Measurements from ENCODE around the gene GNG12. TPM values are rescaled to one million over a fixed set of nuclear protein-coding genes. Genes with fewer than 3 reads are reported as not detected.

The GNG12 gene
- total and polyA plus RNA-seq, 8 donors, result 51.2 to 71.9 (median 57.1) TPM

- Histone ChIP-seq H3K36me3 (no peaks in the 10 kb centered on the region), H3K27me3 (no peaks in the 10 kb centered on the region), H3K4me1 (peaks cover 4 to 41% of the 10 kb centered on the region in 2 donors), H3K27ac (no peak overlapping the region), H3K9me3 (no peaks in the 10 kb centered on the region), H3K4me3 (no peak overlapping the region)
- DNase-seq (no peak), ATAC-seq (no peak)
- TF ChIP-seq, protein P1, sequence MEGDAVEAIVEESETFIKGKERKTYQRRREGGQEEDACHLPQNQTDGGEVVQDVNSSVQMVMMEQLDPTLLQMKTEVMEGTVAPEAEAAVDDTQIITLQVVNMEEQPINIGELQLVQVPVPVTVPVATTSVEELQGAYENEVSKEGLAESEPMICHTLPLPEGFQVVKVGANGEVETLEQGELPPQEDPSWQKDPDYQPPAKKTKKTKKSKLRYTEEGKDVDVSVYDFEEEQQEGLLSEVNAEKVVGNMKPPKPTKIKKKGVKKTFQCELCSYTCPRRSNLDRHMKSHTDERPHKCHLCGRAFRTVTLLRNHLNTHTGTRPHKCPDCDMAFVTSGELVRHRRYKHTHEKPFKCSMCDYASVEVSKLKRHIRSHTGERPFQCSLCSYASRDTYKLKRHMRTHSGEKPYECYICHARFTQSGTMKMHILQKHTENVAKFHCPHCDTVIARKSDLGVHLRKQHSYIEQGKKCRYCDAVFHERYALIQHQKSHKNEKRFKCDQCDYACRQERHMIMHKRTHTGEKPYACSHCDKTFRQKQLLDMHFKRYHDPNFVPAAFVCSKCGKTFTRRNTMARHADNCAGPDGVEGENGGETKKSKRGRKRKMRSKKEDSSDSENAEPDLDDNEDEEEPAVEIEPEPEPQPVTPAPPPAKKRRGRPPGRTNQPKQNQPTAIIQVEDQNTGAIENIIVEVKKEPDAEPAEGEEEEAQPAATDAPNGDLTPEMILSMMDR (IDR thresholded peaks at IDR 0.05), result no peak
- intact Hi-C loops (cut with DNase I), result no loop called here
These were observed 111.5 kb downstream of the GNG12 start for GRCh38 chr1:67721650-67722291.

DNA sequence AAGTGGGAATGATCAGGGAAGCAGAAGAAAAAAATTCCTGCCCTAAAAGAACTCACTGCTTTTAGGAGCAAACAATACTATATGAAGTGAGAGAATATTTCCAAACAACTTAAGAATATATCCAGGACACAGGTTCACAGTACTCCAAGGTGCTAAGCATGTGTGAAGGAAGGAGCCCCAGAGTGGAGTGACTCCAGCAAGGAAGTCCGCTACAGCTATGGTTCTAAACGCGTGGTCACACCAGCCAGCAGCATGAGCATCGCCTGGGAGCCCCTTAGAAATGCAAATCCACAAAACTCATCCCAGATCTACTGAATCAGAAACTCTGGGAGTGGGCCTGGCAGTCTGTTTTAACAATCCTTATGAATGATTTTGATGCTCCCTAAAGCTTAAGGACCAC is 112.2 kb downstream of the GNG12 start:
- intact Hi-C loops (cut with DNase I), result no loop called here
- H3K4me1 ChIP-seq, result peaks cover 4 to 37% of the 10 kb centered on the region in 2 donors
- TF ChIP-seq, protein P1 (IDR thresholded peaks at IDR 0.05), result no peak
- H3K27ac ChIP-seq, result no peak overlapping the region
- no peaks in the 10 kb centered on the region for H3K27me3 ChIP-seq
- no peak for ATAC-seq
- H3K4me3 ChIP-seq, result no peak overlapping the region
- no peaks in the 10 kb centered on the region for H3K9me3 ChIP-seq
- no peak for DNase-seq
- no peaks in the 10 kb centered on the region for H3K36me3 ChIP-seq

GRCh38 chr1:67719329-67720196 is 113.7 kb downstream of the GNG12 start:
- ATAC-seq (no peak), DNase-seq (no peak)
- intact Hi-C loops (cut with DNase I), result no loop called here
- Histone ChIP-seq H3K27ac (no peak overlapping the region), H3K36me3 (no peaks in the 10 kb centered on the region), H3K4me3 (no peak overlapping the region), H3K27me3 (no peaks in the 10 kb centered on the region), H3K9me3 (no peaks in the 10 kb centered on the region), H3K4me1 (peaks cover 0 to 21% of the 10 kb centered on the region in 2 donors)
- TF ChIP-seq, protein P1 (IDR thresholded peaks at IDR 0.05), result no peak

GRCh38 chr1:67717876-67718275 is 115.4 kb downstream of the GNG12 start:
- Histone ChIP-seq H3K9me3 (no peaks in the 10 kb centered on the region), H3K4me1 (peaks cover 9 to 18% of the 10 kb centered on the region in 2 donors), H3K36me3 (no peaks in the 10 kb centered on the region), H3K27ac (no peak overlapping the region), H3K27me3 (no peaks in the 10 kb centered on the region), H3K4me3 (no peak overlapping the region)
- no peak for DNase-seq
- no peak for ATAC-seq
- TF ChIP-seq, protein P1 (IDR thresholded peaks at IDR 0.05), result no peak
- intact Hi-C loops (cut with DNase I), result no loop called here

- ATAC-seq (no peak), DNase-seq (no peak)
- TF ChIP-seq, protein P1 (IDR thresholded peaks at IDR 0.05), result no peak
- Histone ChIP-seq H3K4me3 (no peak overlapping the region), H3K36me3 (no peaks in the 10 kb centered on the region), H3K27ac (no peak overlapping the region), H3K4me1 (peaks cover 9 to 14% of the 10 kb centered on the region in 2 donors), H3K27me3 (no peaks in the 10 kb centered on the region), H3K9me3 (no peaks in the 10 kb centered on the region)
- intact Hi-C loops (cut with DNase I), result no loop called here
These were observed 116.5 kb downstream of the GNG12 start for GRCh38 chr1:67716800-67717199.

Data from left lung (tissue), 10 donors.